B cell (primary cell): ENCODE data around the gene PALLD. TPM values are rescaled to one million over a fixed set of nuclear protein-coding genes. Genes with fewer than 3 reads are reported as not detected.

Source experiments
- ATAC-seq: fragments of 200-7000 bp; cut with Tn5 transposase; one replicate; pipeline ENCODE4 v1.10.0; 2021; ENCODE audit warnings: low read depth, mild to moderate bottlenecking, moderate number of reproducible peaks, moderate library complexity
- CTCF ChIA-PET: fragments of 350-600 bp; sonication (Branson Sonifier 250); formaldehyde crosslinking; loops from one replicate; lab custom pipeline; 2021; ENCODE audit warnings: antibody characterized with exemption, inconsistent platforms; lab: Charles Lee
- POLR2A ChIA-PET: fragments of 350-600 bp; sonication (Branson Sonifier 250); formaldehyde crosslinking; loops from one replicate; lab custom pipeline; 2021; ENCODE audit warnings: antibody characterized with exemption; lab: Charles Lee
- DNase-seq: peaks from one replicate; pipeline ENCODE4 v3.0.0; 2013
- H2AFZ ChIP-seq: 2 replicates; pipeline ENCODE4 v1.6.1; 2012; ENCODE audit warnings: mild to moderate bottlenecking, low read depth, low read length; ENCODE audit not compliant: insufficient read depth, poor library complexity, severe bottlenecking
- H3K27ac ChIP-seq, 2 donors: 1 replicate in 1 of 2; 2 replicates in 1 of 2; pipeline ENCODE4 v1.5.1; 2012 to 2013; ENCODE audit warnings: low read length in 2 of 2, mild to moderate bottlenecking in 2 of 2, moderate library complexity in 1 of 2
- H3K27me3 ChIP-seq, 4 experiments: fragments of 200-600 bp in 1 of 4; sonication (generic) in 1 of 4; replicated peaks in 1 of 4; 1 replicate in 2 of 4; 2 replicates in 2 of 4; pipeline versions ENCODE4 v1.6.1 to v1.7.0; 2013 to 2016; ENCODE audit warnings: low read length in 3 of 4, mild to moderate bottlenecking in 2 of 4, mixed read lengths in 1 of 4, moderate library complexity in 1 of 4; ENCODE audit not compliant: insufficient read depth in 4 of 4, control insufficient read depth in 3 of 4; ENCODE audit errors: control extremely low read depth in 1 of 4
- H3K36me3 ChIP-seq, 2 experiments: replicated peaks in 1 of 2; 1 replicate in 1 of 2; 2 replicates in 1 of 2; pipeline versions ENCODE4 v1.6.1 to v1.7.1; 2013; ENCODE audit warnings: low read length in 1 of 2; ENCODE audit not compliant: insufficient read depth in 2 of 2, control insufficient read depth in 1 of 2; ENCODE audit errors: control extremely low read depth in 1 of 2, extremely low read depth in 1 of 2
- H3K4me1 ChIP-seq, 2 donors: fragments of 200-600 bp in 1 of 2; sonication (generic) in 1 of 2; 1 replicate in 1 of 2; 2 replicates in 1 of 2; pipeline versions ENCODE4 v1.5.1 to v1.6.1; 2013 to 2017; ENCODE audit warnings: low read length in 2 of 2; ENCODE audit not compliant: control insufficient read depth in 2 of 2, insufficient read depth in 2 of 2
- H3K4me2 ChIP-seq: replicated peaks from 2 replicates; pipeline ENCODE3; 2012; ENCODE audit warnings: mild to moderate bottlenecking, low read depth, low read length; ENCODE audit not compliant: poor library complexity, severe bottlenecking
- H3K4me3 ChIP-seq, 5 experiments: fragments of 200-600 bp in 1 of 5; sonication (generic) in 1 of 5; 1 replicate in 3 of 5; 2 replicates in 2 of 5; pipeline versions ENCODE4 v1.5.1 to v1.7.0; 2011 to 2016; ENCODE audit warnings: low read length in 4 of 5, mild to moderate bottlenecking in 4 of 5, low read depth in 2 of 5, control low read depth in 1 of 5, moderate library complexity in 1 of 5; ENCODE audit not compliant: insufficient read depth in 1 of 5; ENCODE audit errors: control extremely low read depth in 1 of 5, extremely low read depth in 1 of 5
- H3K79me2 ChIP-seq: fragments of 200-600 bp; sonication (generic); one replicate; pipeline ENCODE4 v1.6.0; 2016; ENCODE audit warnings: low read length; ENCODE audit not compliant: control insufficient read depth, insufficient read depth
- H3K9ac ChIP-seq: fragments of 200-600 bp; sonication (generic); 2 replicates; pipeline ENCODE4 v1.6.1; 2017; ENCODE audit warnings: mild to moderate bottlenecking, low read length, moderate library complexity
- H3K9me3 ChIP-seq, 3 donors: one replicate each; pipeline versions ENCODE4 v1.6.1 to v1.7.1; 2013; ENCODE audit warnings: low read length in 2 of 3; ENCODE audit not compliant: control insufficient read depth in 2 of 3, insufficient read depth in 1 of 3; ENCODE audit errors: control extremely low read depth in 1 of 3
- H4K20me1 ChIP-seq: 2 replicates; pipeline ENCODE4 v1.6.0; 2012; ENCODE audit warnings: mild to moderate bottlenecking, low read length; ENCODE audit not compliant: insufficient read depth, control insufficient read depth, poor library complexity, severe bottlenecking
- H3K27ac Mint-ChIP-seq: one replicate; pipeline ENCODE4 v1.8.0; 2021; ENCODE audit warnings: mixed read lengths
- H3K27me3 Mint-ChIP-seq: one replicate; pipeline ENCODE4 v1.8.0; 2021; ENCODE audit warnings: mixed read lengths
- H3K4me1 Mint-ChIP-seq: one replicate; pipeline ENCODE4 v1.8.0; 2021; ENCODE audit warnings: mixed read lengths
- H3K4me3 Mint-ChIP-seq: one replicate; pipeline ENCODE4 v1.8.0; 2021; ENCODE audit warnings: mixed read lengths
- H3K9me3 Mint-ChIP-seq: one replicate; pipeline ENCODE4 v1.8.0; 2022; ENCODE audit warnings: mixed read lengths; ENCODE audit not compliant: insufficient read depth
- CTCF ChIP-seq: fragments of 200-600 bp; IDR thresholded peaks from one replicate; pipeline ENCODE4 v1.8.0; 2022; ENCODE audit warnings: antibody characterized with exemption, mild to moderate bottlenecking
- EZH2 ChIP-seq: IDR thresholded peaks from 2 replicates; pipeline ENCODE4 v1.6.1; 2012; ENCODE audit warnings: borderline replicate concordance, low read depth, mild to moderate bottlenecking, moderate library complexity, low read length; ENCODE audit not compliant: insufficient read depth, poor library complexity, severe bottlenecking
- WGBS: methylation state at CpG from one replicate; pipeline ENCODE4 v1.1.5; 2013; ENCODE audit warnings: missing lambda C conversion rate; ENCODE audit not compliant: insufficient coverage; 5-methylcytosine and 5-hydroxymethylcytosine counted together
- intact Hi-C: fragments of 100-400 bp; cut with micrococcal nuclease; formaldehyde crosslinking; loops from one replicate; pipeline ENCODE4 v1.10.0; 2022
- polyA plus RNA-seq: library from polyadenylated mRNA; depleted of rRNA; stranded (reverse); fragments of >200 nt; gene quantifications from 2 replicates; pipeline ENCODE4 v1.2.3, GENCODE V29; 2012
- total RNA-seq, 2 donors: library from RNA; stranded (reverse); fragments of 120-200 nt in 1 of 2; gene quantifications; 1 replicate in 1 of 2; 2 replicates in 1 of 2; pipeline versions ENCODE4 v1.2.3 to v1.2.4, GENCODE V29; 2013 to 2022

The PALLD gene
- total and polyA plus RNA-seq, 2 donors (not counting 1 experiment from before 2014, with no cell fraction given) = 0.63 to 0.71 TPM

- Histone ChIP-seq H3K27me3 (peaks cover 0 to 3% (median 0%) of the 10 kb centered on the region in 4 experiments), H2AFZ (no peak overlapping the region), H4K20me1 (no peaks in the 10 kb centered on the region), H3K9ac (no peak overlapping the region), H3K4me2 (no peak overlapping the region), H3K27ac (no peak overlapping the region), H3K4me1 (no peaks in the 10 kb centered on the region), H3K9me3 (peaks cover 0 to 3% (median 0%) of the 10 kb centered on the region in 3 donors), H3K36me3 (no peaks in the 10 kb centered on the region), H3K4me3 (no peak overlapping the region), H3K79me2 (no peaks in the 10 kb centered on the region)
- WGBS = 89% methylated on average over 1 of the region's 4 CpGs
- ChIA-PET CTCF (no interaction called here), POLR2A (no interaction called here)
- DNase-seq (no peak), ATAC-seq (no peak)
- no peaks in the 10 kb centered on the region for H3K4me1 Mint-ChIP-seq
- TF ChIP-seq EZH2 = no peak
- no peak overlapping the region for H3K4me3 Mint-ChIP-seq
- H3K9me3 Mint-ChIP-seq = no peaks in the 10 kb centered on the region
- no peak overlapping the region for H3K27ac Mint-ChIP-seq
- intact Hi-C loops = no loop called here
- H3K27me3 Mint-ChIP-seq = peaks cover 6% of the 10 kb centered on the region
These were observed 117.6 kb downstream of the PALLD start for GRCh38 chr4:168614281-168615057.

- POLR2A ChIA-PET = no interaction called here
- no peak overlapping the region for H3K4me2 ChIP-seq
- DNase-seq = no peak
- H3K9ac ChIP-seq = no peak overlapping the region
- H3K4me1 ChIP-seq = no peaks in the 10 kb centered on the region
- ATAC-seq = no peak
- H4K20me1 ChIP-seq = no peaks in the 10 kb centered on the region
- intact Hi-C loops = no loop called here
- CTCF ChIA-PET = no interaction called here
- WGBS = 93% methylated on average over 3 of the region's 5 CpGs
- Mint-ChIP-seq H3K27me3 (peaks cover 7% of the 10 kb centered on the region), H3K27ac (no peak overlapping the region), H3K9me3 (no peaks in the 10 kb centered on the region), H3K4me1 (no peaks in the 10 kb centered on the region), H3K4me3 (no peak overlapping the region)
- H3K36me3 ChIP-seq = no peaks in the 10 kb centered on the region
- H3K27ac ChIP-seq = no peak overlapping the region
- no peak overlapping the region for H2AFZ ChIP-seq
- peaks cover 0 to 3% (median 0%) of the 10 kb centered on the region in 4 experiments for H3K27me3 ChIP-seq
- H3K4me3 ChIP-seq = no peak overlapping the region
- no peaks in the 10 kb centered on the region for H3K79me2 ChIP-seq
- peaks cover 0 to under 1% (median 0%) of the 10 kb centered on the region in 3 donors for H3K9me3 ChIP-seq
- TF ChIP-seq EZH2 (no peak), CTCF (no peak)
These were observed 118.6 kb downstream of the PALLD start for GRCh38 chr4:168615294-168616065.
